Loucy (cell line): ENCODE data around the gene FOXP1.
A peak's percentile ranks its signal among the peaks of the same experiment; 100 is the strongest.

Experiments used
- H2AFZ ChIP-seq: fragments of 200-600 bp; sonication (generic); 2 replicates; pipeline ENCODE4 v1.6.0; 2016; ENCODE audit warnings: antibody characterized with exemption, mild to moderate bottlenecking, low read length, moderate library complexity
- H3F3A ChIP-seq: fragments of 200-600 bp; 2 replicates; pipeline ENCODE4 v1.6.0; 2016; ENCODE audit warnings: antibody characterized with exemption, low read depth, mild to moderate bottlenecking
- H3K27me3 ChIP-seq: fragments of 200-600 bp; sonication (generic); 2 replicates; pipeline ENCODE4 v1.6.1; 2014; ENCODE audit warnings: low read length, mild to moderate bottlenecking; ENCODE audit not compliant: insufficient read depth, poor library complexity, severe bottlenecking
- H3K36me3 ChIP-seq: fragments of 200-600 bp; sonication (generic); 2 replicates; pipeline ENCODE4 v1.6.1; 2016; ENCODE audit warnings: low read length; ENCODE audit not compliant: insufficient read depth
- H3K4me1 ChIP-seq: fragments of 200-600 bp; sonication (generic); 2 replicates; pipeline ENCODE4 v1.5.1; 2014; ENCODE audit warnings: low read length, mild to moderate bottlenecking; ENCODE audit not compliant: insufficient read depth, poor library complexity, severe bottlenecking
- H3K4me2 ChIP-seq: fragments of 200-600 bp; sonication (generic); 2 replicates; pipeline ENCODE4 v1.6.0; 2014; ENCODE audit warnings: antibody characterized with exemption, low read length, low read depth, mild to moderate bottlenecking; ENCODE audit not compliant: poor library complexity, severe bottlenecking
- H3K4me3 ChIP-seq: fragments of 200-600 bp; sonication (generic); 2 replicates; pipeline ENCODE4 v1.5.1; 2014; ENCODE audit warnings: low read length, mild to moderate bottlenecking, mixed read lengths; ENCODE audit not compliant: poor library complexity, severe bottlenecking
- H3K79me2 ChIP-seq: fragments of 200-600 bp; sonication (generic); 2 replicates; pipeline ENCODE4 v1.6.1; 2014; ENCODE audit warnings: low read length; ENCODE audit not compliant: insufficient read depth
- H3K9ac ChIP-seq: fragments of 200-600 bp; sonication (generic); 2 replicates; pipeline ENCODE4 v1.6.0; 2014; ENCODE audit warnings: mild to moderate bottlenecking, low read depth, low read length, moderate library complexity; ENCODE audit not compliant: poor library complexity, severe bottlenecking
- H3K9me2 ChIP-seq: fragments of 200-600 bp; sonication (generic); replicated peaks from 2 replicates; pipeline ENCODE4 v1.6.1; 2016; ENCODE audit warnings: low read depth, low read length, mixed read lengths
- H3K9me3 ChIP-seq: fragments of 200-600 bp; sonication (generic); 2 replicates; pipeline ENCODE4 v1.6.1; 2014; ENCODE audit warnings: mild to moderate bottlenecking, antibody characterized with exemption, low read length, low read depth; ENCODE audit not compliant: insufficient read depth
- H4K20me1 ChIP-seq: fragments of 200-600 bp; sonication (generic); 2 replicates; pipeline ENCODE4 v1.6.0; 2014; ENCODE audit warnings: antibody characterized with exemption, low read length, mild to moderate bottlenecking; ENCODE audit not compliant: insufficient read depth, poor library complexity, severe bottlenecking
- EZH2phosphoT487 ChIP-seq: fragments of 200-600 bp; IDR thresholded peaks from 2 replicates; pipeline ENCODE4 v1.6.1; 2018; ENCODE audit warnings: antibody characterized with exemption, mild to moderate bottlenecking, moderate library complexity, borderline replicate concordance
- TF ChIP-seq, protein P1 (sequence below): fragments of 200-600 bp; sonication (generic); conservative IDR thresholded peaks from 2 replicates; pipeline ENCODE4 v1.5.1; 2014; ENCODE audit warnings: mild to moderate bottlenecking, antibody characterized with exemption, low read length

FOXP1 gene

DNA sequence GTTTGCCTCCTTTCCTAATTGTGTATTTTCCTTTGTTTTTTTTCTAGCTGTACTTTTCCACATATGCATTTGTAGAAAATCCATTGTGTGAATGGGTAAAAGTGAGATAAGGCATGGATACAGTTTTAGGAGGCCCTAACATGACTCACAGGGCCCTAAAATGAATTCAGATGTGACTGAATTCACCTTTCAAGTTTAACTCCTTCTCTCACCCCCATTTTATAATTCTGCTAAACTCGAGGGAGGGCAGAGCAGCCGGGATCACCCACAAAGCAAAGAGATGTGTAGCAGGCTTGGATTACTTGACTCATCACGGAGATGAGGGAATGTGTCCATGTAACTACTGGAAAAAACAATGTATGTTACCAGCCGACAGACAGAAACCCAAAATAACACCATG lies 59.9 kb downstream of the FOXP1 start:
- no peak overlapping the region for H3K4me3 ChIP-seq
- H3K4me2 ChIP-seq, result no peak overlapping the region
- no peaks in the 10 kb centered on the region for H3F3A ChIP-seq
- no peak overlapping the region for H2AFZ ChIP-seq
- no peak for TF ChIP-seq EZH2phosphoT487
- TF ChIP-seq, protein P1, sequence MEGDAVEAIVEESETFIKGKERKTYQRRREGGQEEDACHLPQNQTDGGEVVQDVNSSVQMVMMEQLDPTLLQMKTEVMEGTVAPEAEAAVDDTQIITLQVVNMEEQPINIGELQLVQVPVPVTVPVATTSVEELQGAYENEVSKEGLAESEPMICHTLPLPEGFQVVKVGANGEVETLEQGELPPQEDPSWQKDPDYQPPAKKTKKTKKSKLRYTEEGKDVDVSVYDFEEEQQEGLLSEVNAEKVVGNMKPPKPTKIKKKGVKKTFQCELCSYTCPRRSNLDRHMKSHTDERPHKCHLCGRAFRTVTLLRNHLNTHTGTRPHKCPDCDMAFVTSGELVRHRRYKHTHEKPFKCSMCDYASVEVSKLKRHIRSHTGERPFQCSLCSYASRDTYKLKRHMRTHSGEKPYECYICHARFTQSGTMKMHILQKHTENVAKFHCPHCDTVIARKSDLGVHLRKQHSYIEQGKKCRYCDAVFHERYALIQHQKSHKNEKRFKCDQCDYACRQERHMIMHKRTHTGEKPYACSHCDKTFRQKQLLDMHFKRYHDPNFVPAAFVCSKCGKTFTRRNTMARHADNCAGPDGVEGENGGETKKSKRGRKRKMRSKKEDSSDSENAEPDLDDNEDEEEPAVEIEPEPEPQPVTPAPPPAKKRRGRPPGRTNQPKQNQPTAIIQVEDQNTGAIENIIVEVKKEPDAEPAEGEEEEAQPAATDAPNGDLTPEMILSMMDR, result no peak
- H3K27me3 ChIP-seq, result no peaks in the 10 kb centered on the region
- H3K9me2 ChIP-seq, result no peaks in the 10 kb centered on the region
- no peaks in the 10 kb centered on the region for H3K36me3 ChIP-seq
- no peaks in the 10 kb centered on the region for H4K20me1 ChIP-seq
- peaks cover 34% of the 10 kb centered on the region for H3K79me2 ChIP-seq
- H3K9me3 ChIP-seq, result no peaks in the 10 kb centered on the region
- no peak overlapping the region for H3K9ac ChIP-seq
- H3K4me1 ChIP-seq, result peaks cover 12% of the 10 kb centered on the region

DNA sequence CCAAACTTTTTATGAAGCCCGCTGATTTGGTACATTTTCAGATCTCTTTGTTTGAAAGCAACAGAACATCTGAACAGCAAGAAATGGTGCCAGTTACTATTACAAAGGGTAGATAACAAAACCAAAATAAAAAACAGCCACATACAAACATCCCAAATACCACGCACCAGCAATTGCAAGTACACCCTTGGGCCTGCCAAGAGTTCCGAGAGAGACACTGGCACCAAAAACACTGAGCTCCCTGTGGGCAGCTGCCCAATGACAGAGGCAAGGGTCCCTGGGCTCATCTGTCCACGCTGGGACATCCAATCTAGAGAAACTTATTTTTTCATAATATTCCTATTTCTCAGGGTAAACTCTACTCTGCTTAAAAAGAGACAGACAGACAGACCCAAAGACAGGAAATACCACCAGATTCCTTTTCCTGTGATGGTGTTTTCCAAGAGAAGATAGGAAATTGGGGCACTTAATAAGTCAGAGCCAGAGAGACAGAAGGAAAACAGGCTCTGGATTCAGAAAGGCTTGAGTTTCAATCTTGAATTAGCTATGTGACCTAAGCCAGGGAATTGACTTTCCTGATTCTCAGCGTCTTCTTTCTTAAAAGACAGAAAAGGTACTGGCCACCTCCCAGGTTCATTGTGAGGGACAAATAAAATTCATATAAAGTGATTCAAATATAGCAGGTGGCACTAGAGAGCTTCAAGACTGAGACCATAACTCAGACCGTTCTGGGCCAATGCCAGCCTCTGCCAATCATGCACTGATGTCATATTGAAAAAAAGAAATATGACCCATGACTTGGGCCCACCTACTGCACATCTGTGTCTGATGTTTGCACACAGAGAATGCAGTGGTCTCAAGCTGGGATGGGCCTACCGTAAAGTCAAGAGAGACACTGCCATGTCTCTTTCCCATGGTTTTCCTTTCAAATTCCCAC lies 61.3 kb downstream of the FOXP1 start:
- no peaks in the 10 kb centered on the region for H3K9me3 ChIP-seq
- no peaks in the 10 kb centered on the region for H3K27me3 ChIP-seq
- H3K4me1 ChIP-seq, result peaks cover 12% of the 10 kb centered on the region
- no peak overlapping the region for H3K9ac ChIP-seq
- no peak overlapping the region for H3K4me3 ChIP-seq
- no peak overlapping the region for H2AFZ ChIP-seq
- H3F3A ChIP-seq, result no peaks in the 10 kb centered on the region
- no peaks in the 10 kb centered on the region for H3K36me3 ChIP-seq
- no peaks in the 10 kb centered on the region for H4K20me1 ChIP-seq
- no peaks in the 10 kb centered on the region for H3K9me2 ChIP-seq
- no peak overlapping the region for H3K4me2 ChIP-seq
- TF ChIP-seq, protein P1, result peak; percentile 32; the same call in 1 of the 2 replicates
- no peak for TF ChIP-seq EZH2phosphoT487
- H3K79me2 ChIP-seq, result peaks cover 42% of the 10 kb centered on the region

DNA sequence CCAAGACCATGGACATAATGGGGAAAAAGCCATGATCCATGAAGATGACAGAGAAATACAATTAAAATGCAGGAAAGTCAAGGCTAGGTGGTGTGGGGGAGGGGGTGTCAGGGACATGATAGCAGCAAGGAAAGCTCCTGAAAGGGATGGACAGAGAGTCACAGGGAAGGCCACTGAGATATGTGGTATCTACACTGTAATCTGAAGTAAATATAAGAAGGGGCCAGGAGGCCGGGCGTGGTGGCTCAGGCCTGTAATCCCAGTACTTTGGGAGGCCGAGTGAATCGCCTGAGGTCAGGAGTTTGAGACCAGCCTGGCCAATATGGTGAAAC lies 62.5 kb downstream of the FOXP1 start:
- Histone ChIP-seq H3K9ac (no peak overlapping the region), H3K27me3 (no peaks in the 10 kb centered on the region), H2AFZ (no peak overlapping the region), H3K79me2 (peaks cover 41% of the 10 kb centered on the region), H3K9me2 (no peaks in the 10 kb centered on the region), H4K20me1 (no peaks in the 10 kb centered on the region), H3K4me3 (no peak overlapping the region), H3F3A (no peaks in the 10 kb centered on the region), H3K4me1 (peaks cover 12% of the 10 kb centered on the region), H3K4me2 (no peak overlapping the region), H3K9me3 (no peaks in the 10 kb centered on the region), H3K36me3 (no peaks in the 10 kb centered on the region)
- no peak for TF ChIP-seq EZH2phosphoT487
- TF ChIP-seq, protein P1, result no peak
